IPS DF 6.9 (cell line): ENCODE data around the gene RAB11FIP5.

Experiments
- DNase-seq: peaks from one replicate; pipeline ENCODE4 v3.0.0-alpha.2; 2013; ENCODE audit warnings: low read depth, low spot score
- H3K27ac ChIP-seq: one replicate; pipeline ENCODE4 v1.5.1; 2013; ENCODE audit warnings: low read length, control low read depth
- H3K27me3 ChIP-seq: 2 replicates; pipeline ENCODE4 v1.6.1; 2013; ENCODE audit warnings: mild to moderate bottlenecking, low read length; ENCODE audit not compliant: control insufficient read depth, insufficient read depth
- H3K36me3 ChIP-seq: 2 replicates; pipeline ENCODE4 v1.6.1; 2013; ENCODE audit warnings: low read length; ENCODE audit not compliant: control insufficient read depth, insufficient read depth
- H3K4me1 ChIP-seq: 2 replicates; pipeline ENCODE4 v1.6.1; 2013; ENCODE audit warnings: low read length; ENCODE audit not compliant: control insufficient read depth, insufficient read depth
- H3K4me3 ChIP-seq: 2 replicates; pipeline ENCODE4 v1.5.1; 2013; ENCODE audit warnings: mild to moderate bottlenecking, low read length
- H3K9me3 ChIP-seq: 2 replicates; pipeline ENCODE4 v1.6.1; 2013; ENCODE audit warnings: low read length, inconsistent platforms; ENCODE audit not compliant: control insufficient read depth, insufficient read depth
- WGBS: extraction: QIAGEN DNeasy Blood & Tissue Kit; methylation state at CpG from one replicate; pipeline ENCODE4 v1.1.7; 2013; ENCODE audit warnings: mixed read lengths, missing lambda C conversion rate; ENCODE audit not compliant: insufficient read length, insufficient coverage; 5-methylcytosine and 5-hydroxymethylcytosine counted together

The RAB11FIP5 gene

DNA sequence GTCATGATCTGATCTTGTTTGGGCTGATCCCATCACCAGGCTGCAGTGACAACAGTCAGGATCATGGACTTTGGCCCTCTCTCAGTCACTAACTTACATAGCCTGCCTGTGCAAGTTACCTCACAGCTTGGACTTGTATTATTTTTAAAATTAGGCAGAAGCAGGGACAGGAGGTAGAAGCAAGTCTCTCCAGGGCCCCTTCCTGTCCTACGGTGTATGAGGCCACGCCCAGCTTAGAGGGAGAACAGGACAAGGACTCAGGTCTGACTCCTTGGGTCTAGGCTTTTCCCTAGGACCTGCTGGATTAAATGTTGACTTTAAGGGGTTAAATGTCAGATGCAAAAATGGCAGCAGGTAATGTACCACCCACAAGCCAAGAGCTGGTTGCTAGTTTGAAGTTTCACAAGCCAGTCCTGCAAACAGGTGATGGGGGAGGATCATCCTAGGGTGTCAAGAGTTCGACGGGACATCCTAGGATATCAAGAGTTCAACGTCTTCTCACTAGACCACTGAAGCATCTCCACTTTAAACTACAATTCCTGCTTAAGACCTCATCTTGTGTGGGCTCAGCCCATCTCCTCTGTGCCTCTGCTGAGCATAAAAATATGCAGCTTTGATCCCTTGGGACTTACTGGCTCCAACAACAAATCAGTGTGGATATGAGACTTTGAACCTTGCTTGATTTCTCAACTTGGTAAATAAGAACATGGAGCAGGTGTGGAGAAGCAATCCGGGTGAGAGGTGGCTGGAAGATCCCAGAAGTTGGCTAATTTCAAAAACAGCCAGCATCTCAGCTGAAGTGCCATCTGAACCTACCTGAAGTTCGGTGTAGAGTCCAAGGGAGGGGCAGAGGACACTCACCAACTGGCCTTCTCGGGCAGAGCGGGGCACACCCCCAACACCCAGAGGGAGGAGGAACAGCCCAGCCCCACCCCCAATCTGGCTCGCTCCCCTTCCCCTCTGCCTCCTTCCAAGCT, 80.7 kb downstream of the RAB11FIP5 start:
- Histone ChIP-seq H3K4me3 (no peak overlapping the region), H3K36me3 (no peaks in the 10 kb centered on the region), H3K27ac (no peak overlapping the region), H3K9me3 (no peaks in the 10 kb centered on the region), H3K4me1 (no peaks in the 10 kb centered on the region; the same call in 1 of the 2 replicates), H3K27me3 (no peaks in the 10 kb centered on the region)
- DNase-seq = no peak
- WGBS = no CpG with 5 or more reads among the region's 10 CpGs

DNA sequence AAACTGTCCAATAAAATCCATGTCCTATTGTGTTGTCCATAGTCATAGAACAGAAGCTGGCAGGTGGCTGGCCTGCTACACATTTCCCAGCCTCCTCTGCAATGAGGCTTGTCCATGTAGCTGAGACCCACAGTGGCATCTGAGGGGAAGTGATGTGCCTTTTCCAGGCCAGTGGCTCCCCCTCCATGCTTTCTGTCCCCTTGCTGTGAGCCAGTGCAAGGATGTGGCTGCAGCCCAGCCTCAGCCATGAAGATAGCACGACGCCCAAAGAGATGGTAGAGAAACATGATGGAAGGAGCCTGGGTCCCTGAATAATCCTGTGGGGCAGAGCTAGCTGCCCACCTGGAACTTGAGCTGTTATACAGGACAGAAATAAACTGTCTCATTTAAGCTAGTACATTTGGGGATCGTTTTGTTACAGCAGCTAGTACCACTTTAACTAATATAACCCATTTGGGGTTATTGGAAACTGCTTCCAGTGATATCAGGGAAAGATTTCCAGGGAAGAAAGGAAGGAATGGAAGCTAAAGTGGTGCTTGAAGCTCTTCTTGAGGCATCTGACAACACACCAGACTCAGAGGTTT, 81.6 kb downstream of the RAB11FIP5 start:
- no peak overlapping the region for H3K4me3 ChIP-seq
- H3K4me1 ChIP-seq = no peaks in the 10 kb centered on the region; the same call in 1 of the 2 replicates
- no peaks in the 10 kb centered on the region for H3K27me3 ChIP-seq
- no peak overlapping the region for H3K27ac ChIP-seq
- H3K9me3 ChIP-seq = no peaks in the 10 kb centered on the region
- whole genome bisulfite sequencing = no CpG with 5 or more reads among the region's 3 CpGs
- H3K36me3 ChIP-seq = no peaks in the 10 kb centered on the region
- DNase-seq = no peak

DNA sequence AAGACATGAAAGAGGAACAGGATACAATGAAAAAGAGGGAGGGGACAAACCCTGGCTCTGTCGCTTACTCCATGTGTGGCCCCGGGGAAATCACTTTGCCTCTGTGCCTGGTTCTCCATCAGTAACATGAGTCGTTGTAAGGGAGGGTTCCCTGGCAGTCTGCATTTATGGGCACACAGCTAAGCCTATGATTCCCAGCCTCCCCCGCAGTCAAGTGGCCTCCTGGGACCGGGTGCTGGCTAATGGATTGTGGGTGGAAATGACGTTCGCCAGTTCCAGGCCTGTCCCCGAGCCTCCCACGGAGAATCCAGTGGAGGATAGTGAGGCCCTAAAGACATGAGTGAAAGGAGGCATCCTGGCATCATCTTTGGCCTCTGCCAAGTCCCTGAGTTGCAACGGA, 83.9 kb downstream of the RAB11FIP5 start:
- no CpG with 5 or more reads among the region's 10 CpGs for WGBS
- no peak for DNase-seq
- H3K9me3 ChIP-seq = no peaks in the 10 kb centered on the region
- H3K4me3 ChIP-seq = no peak overlapping the region
- H3K27me3 ChIP-seq = no peaks in the 10 kb centered on the region
- no peak overlapping the region for H3K27ac ChIP-seq
- no peaks in the 10 kb centered on the region for H3K36me3 ChIP-seq
- no peaks in the 10 kb centered on the region for H3K4me1 ChIP-seq

DNA sequence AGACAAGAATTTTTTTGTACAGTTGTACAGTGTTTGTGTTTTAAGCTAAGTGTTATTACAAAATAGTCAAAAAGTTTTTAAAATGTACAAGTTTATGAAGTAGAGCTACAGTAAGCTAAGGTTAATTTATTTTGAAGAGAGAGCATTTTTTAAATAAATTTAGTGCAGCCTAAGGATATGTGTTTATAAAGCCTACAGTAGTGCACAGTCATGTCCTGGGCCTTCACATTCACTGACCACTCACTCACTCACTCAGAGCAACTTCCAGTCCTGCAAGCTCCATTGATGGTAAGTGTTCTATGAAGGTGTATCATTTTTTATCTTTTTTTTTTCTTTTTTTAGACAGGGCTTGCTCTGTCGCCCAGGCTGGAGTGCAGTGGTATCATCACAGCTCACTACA, 85.4 kb downstream of the RAB11FIP5 start:
- Histone ChIP-seq H3K36me3 (no peaks in the 10 kb centered on the region), H3K27ac (no peak overlapping the region), H3K27me3 (no peaks in the 10 kb centered on the region), H3K4me1 (no peaks in the 10 kb centered on the region), H3K4me3 (no peak overlapping the region), H3K9me3 (no peaks in the 10 kb centered on the region)
- WGBS = no CpG with 5 or more reads among the region's 1 CpG
- DNase-seq = no peak

DNA sequence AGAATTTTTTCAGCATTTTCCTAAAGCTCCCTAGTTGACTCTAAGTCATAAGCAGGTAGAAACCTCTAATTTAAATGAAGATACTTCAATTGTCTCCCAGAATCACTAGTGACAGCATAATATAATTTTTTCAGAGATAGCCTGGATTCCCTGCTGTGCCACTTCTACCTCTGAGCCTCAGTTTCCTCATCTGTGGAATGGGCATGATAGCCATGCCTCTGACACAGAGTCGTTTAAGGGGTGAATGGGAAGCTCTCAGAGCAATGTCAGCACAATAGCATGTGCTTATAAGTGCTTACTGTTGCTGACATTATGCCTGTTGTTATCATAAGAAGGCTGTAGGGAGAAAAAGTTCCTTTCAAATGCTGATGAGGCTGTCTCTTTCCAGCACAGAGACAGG, 89.3 kb downstream of the RAB11FIP5 start:
- Histone ChIP-seq H3K27me3 (no peaks in the 10 kb centered on the region), H3K4me3 (no peak overlapping the region), H3K36me3 (no peaks in the 10 kb centered on the region), H3K27ac (no peak overlapping the region), H3K4me1 (no peaks in the 10 kb centered on the region), H3K9me3 (no peaks in the 10 kb centered on the region)
- no CpG with 5 or more reads among the region's 1 CpG for WGBS
- DNase-seq = no peak
